CD14-positive monocyte (primary cell): ENCODE measurements around the gene OSBPL6. TPM values are rescaled to one million over a fixed set of nuclear protein-coding genes. Genes with fewer than 3 reads are reported as not detected.

Experiments used
- DNase-seq, 3 donors: peaks; one replicate each; pipeline ENCODE4 v3.0.0-alpha.2; 2011 to 2022
- H2AFZ ChIP-seq: 2 replicates; pipeline ENCODE4 v1.6.0; 2012; ENCODE audit warnings: mild to moderate bottlenecking, low read depth, low read length, inconsistent platforms; ENCODE audit not compliant: insufficient read depth, poor library complexity, severe bottlenecking
- H3K27ac ChIP-seq, 2 donors: 1 replicate in 1 of 2; 2 replicates in 1 of 2; pipeline ENCODE4 v1.5.1; 2012 to 2013; ENCODE audit warnings: low read length in 2 of 2, control low read depth in 1 of 2, inconsistent platforms in 1 of 2, low read depth in 1 of 2, mild to moderate bottlenecking in 1 of 2
- H3K27me3 ChIP-seq, 2 donors: one replicate each; pipeline versions ENCODE4 v1.6.0 to v1.6.1; 2011 to 2013; ENCODE audit warnings: low read length in 2 of 2; ENCODE audit not compliant: control insufficient read depth in 2 of 2, insufficient read depth in 2 of 2
- H3K36me3 ChIP-seq, 2 donors: replicated peaks in 1 of 2; 1 replicate in 1 of 2; 2 replicates in 1 of 2; pipeline versions ENCODE4 v1.5.1 to v1.6.1; 2012 to 2013; ENCODE audit warnings: low read length in 2 of 2, control low read depth in 1 of 2, inconsistent platforms in 1 of 2, mild to moderate bottlenecking in 1 of 2; ENCODE audit not compliant: insufficient read depth in 2 of 2, control insufficient read depth in 1 of 2
- H3K4me1 ChIP-seq, 2 donors: 1 replicate in 1 of 2; 2 replicates in 1 of 2; pipeline versions ENCODE4 v1.5.1 to v1.6.1; 2012 to 2013; ENCODE audit warnings: low read length in 2 of 2, control low read depth in 1 of 2, inconsistent platforms in 1 of 2, mild to moderate bottlenecking in 1 of 2, moderate library complexity in 1 of 2; ENCODE audit not compliant: insufficient read depth in 2 of 2, control insufficient read depth in 1 of 2
- H3K4me2 ChIP-seq: replicated peaks from 2 replicates; pipeline ENCODE3; 2012; ENCODE audit warnings: low read length, moderate library complexity, mild to moderate bottlenecking; ENCODE audit not compliant: poor library complexity, severe bottlenecking; ENCODE audit errors: extremely low read depth
- H3K4me3 ChIP-seq, 3 experiments: fragments of 200-600 bp in 1 of 3; sonication (generic) in 1 of 3; replicated peaks in 1 of 3; 1 replicate in 2 of 3; 2 replicates in 1 of 3; pipeline ENCODE4 v1.5.1; 2011 to 2013; ENCODE audit warnings: low read length in 3 of 3, mild to moderate bottlenecking in 3 of 3, control low read depth in 2 of 3, low read depth in 2 of 3, inconsistent platforms in 1 of 3, moderate library complexity in 1 of 3
- H3K79me2 ChIP-seq: 2 replicates; pipeline ENCODE4 v1.6.0; 2012; ENCODE audit warnings: mild to moderate bottlenecking, control low read depth, inconsistent platforms, low read length, moderate library complexity; ENCODE audit not compliant: insufficient read depth
- H3K9ac ChIP-seq: 2 replicates; pipeline ENCODE4 v1.6.0; 2017; ENCODE audit warnings: low read length, mild to moderate bottlenecking; ENCODE audit not compliant: insufficient read depth, poor library complexity, severe bottlenecking
- H3K9me3 ChIP-seq, 2 donors: replicated peaks in 1 of 2; 1 replicate in 1 of 2; 2 replicates in 1 of 2; pipeline versions ENCODE4 v1.5.1 to v1.6.1; 2012 to 2013; ENCODE audit warnings: low read length in 2 of 2, control low read depth in 1 of 2; ENCODE audit not compliant: control insufficient read depth in 1 of 2, insufficient read depth in 1 of 2
- H4K20me1 ChIP-seq: 2 replicates; pipeline ENCODE4 v1.6.0; 2012; ENCODE audit warnings: mild to moderate bottlenecking, low read length, control low read depth, moderate library complexity; ENCODE audit not compliant: insufficient read depth
- H3K27ac Mint-ChIP-seq, 7 donors: one replicate each; pipeline ENCODE4 v1.8.0; 2020; ENCODE audit warnings: mild to moderate bottlenecking in 7 of 7, mixed read lengths in 7 of 7, moderate library complexity in 6 of 7, inconsistent platforms in 2 of 7
- H3K27me3 Mint-ChIP-seq, 3 donors: one replicate each; pipeline ENCODE4 v1.8.0; 2021 to 2022; ENCODE audit warnings: low read depth in 3 of 3, mild to moderate bottlenecking in 3 of 3, mixed read lengths in 3 of 3, moderate library complexity in 3 of 3, inconsistent platforms in 1 of 3
- H3K36me3 Mint-ChIP-seq, 2 donors: one replicate each; pipeline ENCODE4 v1.8.0; 2020; ENCODE audit warnings: mixed read lengths in 2 of 2, inconsistent platforms in 1 of 2, mild to moderate bottlenecking in 1 of 2
- H3K4me1 Mint-ChIP-seq: one replicate; pipeline ENCODE4 v1.8.0; 2020; ENCODE audit warnings: mild to moderate bottlenecking, mixed read lengths
- H3K4me3 Mint-ChIP-seq, 2 donors: one replicate each; pipeline ENCODE4 v1.8.0; 2020; ENCODE audit warnings: mild to moderate bottlenecking in 2 of 2, mixed read lengths in 2 of 2, moderate library complexity in 1 of 2
- H3K9me3 Mint-ChIP-seq, 7 donors: one replicate each; pipeline ENCODE4 v1.8.0; 2020 to 2022; ENCODE audit warnings: mixed read lengths in 7 of 7, mild to moderate bottlenecking in 6 of 7, moderate library complexity in 6 of 7, inconsistent platforms in 2 of 7
- WGBS: methylation state at CpG from one replicate; pipeline ENCODE4 v1.1.5; 2013; ENCODE audit warnings: missing lambda C conversion rate; ENCODE audit not compliant: insufficient coverage; 5-methylcytosine and 5-hydroxymethylcytosine counted together
- intact Hi-C, 2 donors: fragments of 100-400 bp; cut with micrococcal nuclease; formaldehyde crosslinking; loops; one replicate each; pipeline versions ENCODE4 v1.15.0 to v1.15.1; 2023
- polyA plus RNA-seq, 3 donors: library from polyadenylated mRNA; depleted of rRNA in 1 of 3; unstranded in 2 of 3; stranded (reverse) in 1 of 3; fragments of 300-500 nt in 2 of 3; fragments of >200 nt in 1 of 3; fragmentation: Illumina TruSeq in 2 of 3; gene quantifications; 1 replicate in 2 of 3; 2 replicates in 1 of 3; pipeline ENCODE4 v1.2.3, GENCODE V29; 2012 to 2021
- TF ChIP-seq, protein P1 (sequence below): fragments of 200-600 bp; IDR thresholded peaks from one replicate; pipeline ENCODE4 v1.8.0; 2022; ENCODE audit warnings: antibody characterized with exemption, mild to moderate bottlenecking

OSBPL6 gene
- polyA plus RNA-seq, 3 donors: not detected

DNA sequence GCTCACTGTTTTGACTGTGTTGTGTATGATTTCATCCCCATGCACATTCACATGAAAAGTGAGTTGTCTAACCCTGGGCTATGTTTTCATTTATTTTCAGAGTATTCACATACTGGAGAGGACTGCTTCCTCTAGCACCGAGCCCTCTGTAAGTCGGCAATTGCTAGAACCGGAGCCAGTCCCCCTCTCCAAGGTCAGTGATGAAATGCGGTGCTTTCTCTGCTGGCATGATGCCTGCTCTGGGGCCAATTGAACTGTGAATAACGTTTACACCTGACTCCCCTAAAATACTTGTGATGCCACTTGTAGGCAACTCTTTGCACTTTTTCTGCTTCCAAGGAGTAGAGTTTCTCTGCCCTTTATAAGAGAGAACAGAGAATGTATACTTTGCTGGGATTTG is 129.8 kb downstream of the OSBPL6 start:
- 40% methylated on average over 3 of the region's 5 CpGs for WGBS

DNA sequence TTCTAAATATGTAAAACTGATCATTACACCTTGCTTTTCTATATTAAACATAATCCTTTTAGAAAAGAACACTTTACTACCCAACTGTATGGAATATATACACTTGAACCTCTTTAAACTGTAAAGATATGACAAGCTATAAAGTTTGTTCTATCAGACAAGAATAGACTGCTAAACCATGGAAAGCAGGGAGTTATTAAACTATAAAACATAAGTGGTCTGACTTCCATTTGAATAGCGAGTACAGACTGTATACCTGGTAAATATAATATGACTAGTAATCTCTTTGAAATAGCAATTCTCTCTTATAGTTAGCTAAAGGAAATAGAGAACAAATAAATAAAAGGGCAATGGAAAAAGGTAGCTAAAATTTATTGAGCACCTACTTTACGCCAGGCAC is 131.0 kb downstream of the OSBPL6 start:
- H3K9me3 ChIP-seq: no peaks in the 10 kb centered on the region
- no peak overlapping the region for H3K4me2 ChIP-seq
- Mint-ChIP-seq H3K36me3 (no peaks in the 10 kb centered on the region), H3K27ac (no peak overlapping the region), H3K4me1 (peaks cover 4% of the 10 kb centered on the region), H3K27me3 (peaks cover 2 to 8% (median 7%) of the 10 kb centered on the region in 3 donors), H3K9me3 (no peaks in the 10 kb centered on the region), H3K4me3 (no peak overlapping the region)
- intact Hi-C loops: no loop called here
- no peaks in the 10 kb centered on the region for H3K4me1 ChIP-seq
- H3K4me3 ChIP-seq: no peak overlapping the region
- TF ChIP-seq, protein P1, sequence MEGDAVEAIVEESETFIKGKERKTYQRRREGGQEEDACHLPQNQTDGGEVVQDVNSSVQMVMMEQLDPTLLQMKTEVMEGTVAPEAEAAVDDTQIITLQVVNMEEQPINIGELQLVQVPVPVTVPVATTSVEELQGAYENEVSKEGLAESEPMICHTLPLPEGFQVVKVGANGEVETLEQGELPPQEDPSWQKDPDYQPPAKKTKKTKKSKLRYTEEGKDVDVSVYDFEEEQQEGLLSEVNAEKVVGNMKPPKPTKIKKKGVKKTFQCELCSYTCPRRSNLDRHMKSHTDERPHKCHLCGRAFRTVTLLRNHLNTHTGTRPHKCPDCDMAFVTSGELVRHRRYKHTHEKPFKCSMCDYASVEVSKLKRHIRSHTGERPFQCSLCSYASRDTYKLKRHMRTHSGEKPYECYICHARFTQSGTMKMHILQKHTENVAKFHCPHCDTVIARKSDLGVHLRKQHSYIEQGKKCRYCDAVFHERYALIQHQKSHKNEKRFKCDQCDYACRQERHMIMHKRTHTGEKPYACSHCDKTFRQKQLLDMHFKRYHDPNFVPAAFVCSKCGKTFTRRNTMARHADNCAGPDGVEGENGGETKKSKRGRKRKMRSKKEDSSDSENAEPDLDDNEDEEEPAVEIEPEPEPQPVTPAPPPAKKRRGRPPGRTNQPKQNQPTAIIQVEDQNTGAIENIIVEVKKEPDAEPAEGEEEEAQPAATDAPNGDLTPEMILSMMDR: no peak
- no peaks in the 10 kb centered on the region for H4K20me1 ChIP-seq
- H2AFZ ChIP-seq: no peak overlapping the region
- no peaks in the 10 kb centered on the region for H3K27me3 ChIP-seq
- no CpG with 5 or more reads among the region's 2 CpGs for WGBS
- no peaks in the 10 kb centered on the region for H3K36me3 ChIP-seq
- no peaks in the 10 kb centered on the region for H3K79me2 ChIP-seq
- no peak overlapping the region for H3K27ac ChIP-seq
- no peak for DNase-seq
- no peak overlapping the region for H3K9ac ChIP-seq

More for the DNA sequence above, 129.8 kb downstream of the OSBPL6 start:
- H3K79me2 ChIP-seq: no peaks in the 10 kb centered on the region
- no peaks in the 10 kb centered on the region for H4K20me1 ChIP-seq
- no peaks in the 10 kb centered on the region for H3K27me3 ChIP-seq
- H2AFZ ChIP-seq: no peak overlapping the region
- no peak overlapping the region for H3K4me3 Mint-ChIP-seq
- no peak overlapping the region for H3K4me3 ChIP-seq
- no peak overlapping the region for H3K9ac ChIP-seq
- no peaks in the 10 kb centered on the region for H3K36me3 Mint-ChIP-seq
- no peak overlapping the region for H3K27ac ChIP-seq
- H3K4me1 Mint-ChIP-seq: peaks cover 4% of the 10 kb centered on the region
- intact Hi-C loops: no loop called here
- H3K4me1 ChIP-seq: no peaks in the 10 kb centered on the region
- peaks cover 2 to 8% (median 7%) of the 10 kb centered on the region in 3 donors for H3K27me3 Mint-ChIP-seq
- no peaks in the 10 kb centered on the region for H3K9me3 Mint-ChIP-seq
- DNase-seq: no peak
- H3K27ac Mint-ChIP-seq: no peak overlapping the region
- H3K9me3 ChIP-seq: no peaks in the 10 kb centered on the region
- no peak overlapping the region for H3K4me2 ChIP-seq
- TF ChIP-seq, protein P1: no peak
- H3K36me3 ChIP-seq: no peaks in the 10 kb centered on the region
